T-cell (primary cell): ENCODE data around the gene MANSC4. TPM values are rescaled to one million over a fixed set of nuclear protein-coding genes. Genes with fewer than 3 reads are reported as not detected.

Source experiments
- ATAC-seq, 4 experiments: fragments of 200-7000 bp in 3 of 4; fragments of 150-1000 bp in 1 of 4; cut with Tn5 transposase; replicated peaks in 1 of 4; 1 replicate in 3 of 4; 2 replicates in 1 of 4; pipeline ENCODE4 v1.10.0; 2021; ENCODE audit warnings: moderate library complexity in 3 of 4, mild to moderate bottlenecking in 2 of 4, moderate number of reproducible peaks in 1 of 4
- CTCF ChIA-PET, 2 donors: fragments of 300-600 bp; sonication (Branson Sonifier 250); formaldehyde crosslinking; loops; one replicate each; lab custom pipeline; 2022; ENCODE audit warnings: antibody characterized with exemption in 2 of 2; lab: Charles Lee
- POLR2A ChIA-PET, 2 donors: fragments of 300-600 bp; sonication (Branson Sonifier 250); formaldehyde crosslinking; loops; one replicate each; lab custom pipeline; 2022; ENCODE audit warnings: antibody characterized with exemption in 2 of 2; lab: Charles Lee
- DNase-seq, 35 experiments: peaks; one replicate each; pipeline versions ENCODE4 v3.0.0 to v3.0.0-alpha.2; 2013 to 2023
- H3K27ac ChIP-seq: one replicate; pipeline ENCODE4 v1.5.1; 2013; ENCODE audit warnings: low read length
- H3K27me3 ChIP-seq, 2 experiments: replicated peaks in 1 of 2; 1 replicate in 1 of 2; 2 replicates in 1 of 2; pipeline versions ENCODE4 v1.6.1 to v1.7.0; 2013; ENCODE audit warnings: low read length in 1 of 2, mixed read lengths in 1 of 2; ENCODE audit not compliant: control insufficient read depth in 2 of 2, insufficient read depth in 2 of 2; ENCODE audit errors: extremely low read depth in 1 of 2
- H3K36me3 ChIP-seq, 2 donors: 1 replicate in 1 of 2; 2 replicates in 1 of 2; pipeline versions ENCODE4 v1.6.1 to v1.7.0; 2013; ENCODE audit warnings: low read length in 1 of 2; ENCODE audit not compliant: control insufficient read depth in 2 of 2, insufficient read depth in 1 of 2; ENCODE audit errors: extremely low read depth in 1 of 2
- H3K4me1 ChIP-seq, 2 experiments: 1 replicate in 1 of 2; 2 replicates in 1 of 2; pipeline versions ENCODE4 v1.6.1 to v1.7.0; 2013; ENCODE audit warnings: low read length in 2 of 2, mixed read lengths in 1 of 2; ENCODE audit not compliant: insufficient read depth in 2 of 2, control insufficient read depth in 1 of 2; ENCODE audit errors: extremely low read depth in 1 of 2
- H3K4me3 ChIP-seq, 2 donors: 1 replicate in 1 of 2; 2 replicates in 1 of 2; pipeline versions ENCODE4 v1.5.1 to v1.7.0; 2013; ENCODE audit warnings: mild to moderate bottlenecking in 2 of 2, low read length in 1 of 2, moderate library complexity in 1 of 2; ENCODE audit not compliant: control insufficient read depth in 1 of 2; ENCODE audit errors: extremely low read depth in 1 of 2
- H3K9me3 ChIP-seq: 2 replicates; pipeline ENCODE4 v1.7.0; 2013
- H3K27ac Mint-ChIP-seq, 2 donors: one replicate each; pipeline ENCODE4 v1.8.0; 2020 to 2021; ENCODE audit warnings: mild to moderate bottlenecking in 2 of 2, mixed read lengths in 2 of 2
- H3K27me3 Mint-ChIP-seq, 2 donors: one replicate each; pipeline ENCODE4 v1.8.0; 2021 to 2022; ENCODE audit warnings: mixed read lengths in 2 of 2
- H3K36me3 Mint-ChIP-seq: one replicate; pipeline ENCODE4 v1.8.0; 2021; ENCODE audit warnings: mixed read lengths
- H3K4me1 Mint-ChIP-seq, 3 donors: one replicate each; pipeline ENCODE4 v1.8.0; 2020 to 2022; ENCODE audit warnings: mixed read lengths in 3 of 3, mild to moderate bottlenecking in 1 of 3
- H3K4me3 Mint-ChIP-seq, 3 donors: one replicate each; pipeline ENCODE4 v1.8.0; 2020 to 2022; ENCODE audit warnings: mild to moderate bottlenecking in 3 of 3, mixed read lengths in 3 of 3, moderate library complexity in 3 of 3
- H3K9me3 Mint-ChIP-seq, 3 donors: one replicate each; pipeline ENCODE4 v1.8.0; 2020 to 2022; ENCODE audit warnings: mixed read lengths in 3 of 3
- WGBS: methylation state at CpG from one replicate; pipeline ENCODE4 v1.1.5; 2013; ENCODE audit warnings: missing lambda C conversion rate; ENCODE audit not compliant: insufficient coverage; 5-methylcytosine and 5-hydroxymethylcytosine counted together
- total RNA-seq, 35 experiments: library from RNA in 6 of 35; stranded (reverse) in 6 of 35; fragments of 120-200 nt in 1 of 35; gene quantifications; one replicate each; pipeline versions ENCODE4 v1.2.1 to v1.2.4 and lab custom pipeline; 2013 to 2026

Gene MANSC4
- total RNA-seq, 5 donors from 2014 or later (not counting 1 experiment from before 2014, with no cell fraction given) = not detected

DNA sequence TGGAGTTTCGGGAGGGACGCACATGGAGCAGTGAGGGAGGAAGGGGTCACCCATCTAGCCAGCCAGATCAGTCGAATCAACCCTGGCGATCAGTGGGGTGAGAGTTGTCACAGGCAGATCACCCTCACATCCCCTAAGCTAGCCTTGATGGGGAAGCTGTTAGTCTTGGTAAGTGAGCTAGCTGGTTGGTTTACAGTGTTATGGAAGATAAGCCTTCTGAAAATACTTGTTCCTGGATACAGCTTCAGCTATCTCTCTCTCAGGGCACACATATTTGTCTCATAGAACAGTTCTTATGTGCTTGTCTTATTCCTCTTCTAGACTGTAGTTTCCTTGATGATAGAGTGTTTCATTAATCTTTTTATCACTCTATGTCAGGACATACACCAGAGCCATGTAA lies 26.2 kb upstream of the MANSC4 start:
- Mint-ChIP-seq H3K4me3 (peak overlapping the region in 2 of 3 donors; percentile 18 to 54), H3K36me3 (no peaks in the 10 kb centered on the region), H3K4me1 (peaks cover 20 to 53% (median 31%) of the 10 kb centered on the region in 3 donors), H3K27ac (peak overlapping the region; percentile 88 to 90), H3K9me3 (no peaks in the 10 kb centered on the region), H3K27me3 (no peaks in the 10 kb centered on the region)
- WGBS = no CpG with 5 or more reads among the region's 4 CpGs
- no peaks in the 10 kb centered on the region for H3K9me3 ChIP-seq
- no peaks in the 10 kb centered on the region for H3K36me3 ChIP-seq
- H3K4me3 ChIP-seq = no peak overlapping the region
- H3K27ac ChIP-seq = no peak overlapping the region
- H3K4me1 ChIP-seq = peaks cover 11 to 20% of the 10 kb centered on the region in 2 experiments
- H3K27me3 ChIP-seq = peaks cover 0 to 5% of the 10 kb centered on the region in 2 experiments
- DNase-seq = no peak
- POLR2A ChIA-PET = no interaction called here
- CTCF ChIA-PET = interaction anchor here (1.3 to 1.6 kb wide), 2 partner anchors 15 to 19 kb away, joined by 3 to 4 read pairs; no protein-coding TSS in a partner anchor
- ATAC-seq = no peak

DNA sequence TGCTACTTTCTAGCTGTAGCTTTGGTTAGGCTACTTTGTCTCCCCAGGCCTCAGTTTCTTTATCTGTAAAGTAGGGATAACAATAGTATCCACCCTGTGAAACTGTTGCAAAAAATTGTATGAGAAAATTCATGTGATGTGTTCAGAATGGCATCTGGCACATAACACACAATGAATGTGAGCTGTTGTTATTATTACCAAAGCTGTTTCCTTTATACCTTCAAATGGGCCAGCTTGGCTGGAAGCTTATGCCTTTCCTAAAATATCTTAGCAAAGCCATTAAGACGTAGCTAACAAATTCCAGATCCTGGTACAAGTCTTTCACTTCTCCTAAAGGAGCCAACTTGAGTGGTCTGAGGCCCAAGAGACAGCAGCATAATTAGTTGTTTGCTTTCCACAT lies 25.2 kb upstream of the MANSC4 start:
- Mint-ChIP-seq H3K36me3 (no peaks in the 10 kb centered on the region), H3K4me3 (no peak overlapping the region), H3K27ac (no peak overlapping the region), H3K4me1 (peaks cover 30 to 61% (median 39%) of the 10 kb centered on the region in 3 donors), H3K27me3 (no peaks in the 10 kb centered on the region), H3K9me3 (no peaks in the 10 kb centered on the region)
- peaks cover 0 to 2% of the 10 kb centered on the region in 2 experiments for H3K27me3 ChIP-seq
- no peak for ATAC-seq
- no peaks in the 10 kb centered on the region for H3K36me3 ChIP-seq
- no CpG with 5 or more reads among the region's 1 CpG for WGBS
- peaks cover 18 to 27% of the 10 kb centered on the region in 2 experiments for H3K4me1 ChIP-seq
- DNase-seq = no peak
- no peaks in the 10 kb centered on the region for H3K9me3 ChIP-seq
- no peak overlapping the region for H3K27ac ChIP-seq
- CTCF ChIA-PET = interaction anchor here (1.3 to 1.6 kb wide), 2 partner anchors 16 to 18 kb away, joined by 3 to 4 read pairs; no protein-coding TSS in a partner anchor
- no peak overlapping the region for H3K4me3 ChIP-seq
- POLR2A ChIA-PET = interaction anchor here in 1 of 2 donors (0.6 kb wide), 1 partner anchor 631 kb away, joined by 3 read pairs; no protein-coding TSS in a partner anchor

DNA sequence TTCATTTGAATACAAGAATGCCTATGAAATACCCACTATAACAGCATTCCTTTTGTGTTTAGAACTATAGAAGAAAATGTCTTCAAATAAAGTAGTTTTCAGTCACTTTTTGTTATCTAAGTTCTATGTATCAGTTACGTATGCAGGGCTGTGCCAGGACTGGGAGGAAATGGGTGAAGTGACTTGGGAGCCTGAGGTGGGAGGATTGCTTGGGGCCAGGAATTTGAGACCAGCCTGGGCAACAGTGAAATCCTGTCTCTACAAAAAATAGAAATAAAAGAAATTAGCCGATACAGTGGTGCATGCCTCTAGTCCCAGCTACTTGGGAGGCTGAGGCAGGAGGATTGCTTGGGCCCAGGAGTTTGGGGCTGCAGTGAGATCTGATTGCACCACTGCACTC lies 22.9 kb upstream of the MANSC4 start:
- H3K4me3 Mint-ChIP-seq = no peak overlapping the region
- H3K4me3 ChIP-seq = no peak overlapping the region
- H3K36me3 Mint-ChIP-seq = peaks cover 9% of the 10 kb centered on the region
- H3K4me1 Mint-ChIP-seq = peaks cover 33 to 63% (median 41%) of the 10 kb centered on the region in 3 donors
- no peak for ATAC-seq
- 60% methylated on average over 1 of the region's 2 CpGs for WGBS
- ChIA-PET POLR2A (no interaction called here), CTCF (no interaction called here)
- no peak for DNase-seq
- H3K27me3 ChIP-seq = no peaks in the 10 kb centered on the region
- peaks cover 0 to 5% of the 10 kb centered on the region in 2 donors for H3K36me3 ChIP-seq
- no peaks in the 10 kb centered on the region for H3K9me3 Mint-ChIP-seq
- no peaks in the 10 kb centered on the region for H3K27me3 Mint-ChIP-seq
- no peaks in the 10 kb centered on the region for H3K9me3 ChIP-seq
- peak overlapping the region; percentile 23 to 69 for H3K27ac Mint-ChIP-seq
- H3K27ac ChIP-seq = no peak overlapping the region
- H3K4me1 ChIP-seq = peaks cover 18 to 27% of the 10 kb centered on the region in 2 experiments

DNA sequence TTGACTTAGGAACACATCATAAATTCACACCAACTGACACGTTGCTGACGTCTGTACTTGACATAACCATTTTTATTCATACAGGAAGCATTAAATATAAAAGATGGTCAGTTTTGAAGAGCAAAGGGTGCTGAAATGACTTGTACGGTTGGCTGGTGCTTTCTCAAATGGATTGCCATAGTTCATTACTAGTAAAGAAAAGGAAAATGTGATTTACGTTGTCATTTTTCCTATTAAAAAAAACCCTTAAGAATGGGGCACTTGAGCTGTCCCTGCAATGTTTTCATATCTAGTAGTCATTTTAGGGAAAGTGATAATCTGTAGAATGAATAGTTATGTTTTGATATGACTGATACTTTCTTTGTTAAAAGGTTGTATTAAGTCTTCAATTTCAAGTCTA lies 22.5 kb upstream of the MANSC4 start:
- no CpG with 5 or more reads among the region's 4 CpGs for WGBS
- Mint-ChIP-seq H3K27ac (peak overlapping the region in 1 of 2 donors; percentile 79), H3K4me1 (peaks cover 33 to 59% (median 40%) of the 10 kb centered on the region in 3 donors), H3K9me3 (no peaks in the 10 kb centered on the region), H3K27me3 (no peaks in the 10 kb centered on the region), H3K36me3 (peaks cover 13% of the 10 kb centered on the region), H3K4me3 (no peak overlapping the region)
- ChIA-PET POLR2A (no interaction called here), CTCF (no interaction called here)
- ATAC-seq = no peak
- H3K9me3 ChIP-seq = no peaks in the 10 kb centered on the region
- H3K36me3 ChIP-seq = peaks cover 0 to 9% of the 10 kb centered on the region in 2 donors
- peaks cover 18 to 25% of the 10 kb centered on the region in 2 experiments for H3K4me1 ChIP-seq
- no peak overlapping the region for H3K27ac ChIP-seq
- no peak for DNase-seq
- H3K27me3 ChIP-seq = no peaks in the 10 kb centered on the region
- H3K4me3 ChIP-seq = no peak overlapping the region

DNA sequence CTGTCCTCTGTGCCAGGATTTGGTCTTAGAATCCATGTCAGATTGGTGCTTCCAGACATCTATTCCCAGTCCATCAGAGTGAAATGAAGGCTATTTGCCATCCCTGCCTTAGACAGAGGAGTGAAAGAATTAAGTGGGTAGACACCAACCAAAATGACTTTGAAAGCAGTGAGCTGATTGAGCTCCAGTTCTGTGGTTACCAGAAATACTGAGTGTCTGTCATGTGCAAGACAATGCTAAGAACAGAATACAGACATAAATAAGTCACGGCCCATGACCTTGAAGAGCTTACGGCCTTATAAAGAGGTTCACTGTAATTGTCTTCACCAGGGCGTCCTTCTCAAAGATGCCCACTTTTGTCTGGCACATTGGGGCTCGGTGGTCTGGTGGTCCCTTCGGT lies 21.6 kb upstream of the MANSC4 start:
- peak overlapping the region; percentile 68 to 79 for H3K27ac Mint-ChIP-seq

DNA sequence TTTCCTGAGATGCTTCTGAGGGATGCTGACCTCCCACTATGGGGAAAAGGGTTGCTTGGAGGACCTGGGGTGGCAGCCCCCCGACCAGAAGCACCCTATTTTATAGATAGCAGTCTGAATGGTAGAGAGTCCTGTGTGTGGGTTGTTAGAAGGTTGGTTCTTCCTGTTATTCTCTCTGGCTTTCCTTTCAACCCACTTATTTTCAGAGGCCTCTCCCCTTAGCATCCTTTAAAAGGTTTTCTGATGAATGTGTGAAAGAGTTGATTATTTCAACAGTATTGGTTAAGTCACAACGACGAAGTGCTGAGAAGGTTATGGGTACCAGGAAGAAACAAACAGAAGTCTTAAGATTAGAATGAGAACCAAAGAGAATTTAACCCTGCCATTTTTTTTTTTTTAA lies 20.8 kb upstream of the MANSC4 start:
- Histone ChIP-seq H3K9me3 (no peaks in the 10 kb centered on the region), H3K27me3 (no peaks in the 10 kb centered on the region), H3K4me1 (peaks cover 9 to 14% of the 10 kb centered on the region in 2 experiments), H3K4me3 (no peak overlapping the region), H3K27ac (no peak overlapping the region), H3K36me3 (peaks cover 0 to 18% of the 10 kb centered on the region in 2 donors)
- CTCF ChIA-PET = interaction anchor here in 1 of 2 donors (0.7 to 1.7 kb wide), 2 partner anchors 21 to 67 kb away, joined by 3 to 5 read pairs; no protein-coding TSS in a partner anchor
- DNase-seq (no peak), ATAC-seq (peak; percentile 43 to 79 (median 62))
- POLR2A ChIA-PET = interaction anchor here in 1 of 2 donors (1.0 kb wide), 1 partner anchor 21 kb away, joined by 3 read pairs; no protein-coding TSS in a partner anchor
- Mint-ChIP-seq H3K27me3 (no peaks in the 10 kb centered on the region), H3K4me3 (peak overlapping the region in 1 of 3 donors; percentile 7), H3K4me1 (peaks cover 18 to 43% (median 25%) of the 10 kb centered on the region in 3 donors), H3K9me3 (no peaks in the 10 kb centered on the region), H3K36me3 (peaks cover 22% of the 10 kb centered on the region), H3K27ac (peak overlapping the region; percentile 68 to 90)
- no CpG with 5 or more reads among the region's 3 CpGs for WGBS

More for the DNA sequence above, 21.6 kb upstream of the MANSC4 start:
- Histone ChIP-seq H3K9me3 (no peaks in the 10 kb centered on the region), H3K27me3 (no peaks in the 10 kb centered on the region), H3K4me3 (no peak overlapping the region), H3K27ac (no peak overlapping the region), H3K4me1 (peaks cover 10 to 19% of the 10 kb centered on the region in 2 experiments), H3K36me3 (peaks cover 0 to 14% of the 10 kb centered on the region in 2 donors)
- H3K4me1 Mint-ChIP-seq = peaks cover 26 to 52% (median 31%) of the 10 kb centered on the region in 3 donors
- whole genome bisulfite sequencing = 94% methylated on average over 5 of the region's 5 CpGs
- ATAC-seq (no peak), DNase-seq (no peak)
- ChIA-PET CTCF (interaction anchor here in 1 of 2 donors (0.7 to 1.1 kb wide), 2 partner anchors 20 to 68 kb away, joined by 3 read pairs; no protein-coding TSS in a partner anchor), POLR2A (no interaction called here)
- H3K4me3 Mint-ChIP-seq = no peak overlapping the region
- H3K27me3 Mint-ChIP-seq = no peaks in the 10 kb centered on the region
- peaks cover 22% of the 10 kb centered on the region for H3K36me3 Mint-ChIP-seq
- H3K9me3 Mint-ChIP-seq = no peaks in the 10 kb centered on the region
